Nephron (organoid): Measurements from ENCODE around the gene GARNL3.

Source experiments
- H3K27ac Mint-ChIP-seq, 3 experiments: 2 replicates each; pipeline ENCODE4 v1.8.0; 2020; ENCODE audit warnings: mixed read lengths in 3 of 3, mild to moderate bottlenecking in 2 of 3, moderate library complexity in 1 of 3
- H3K27me3 Mint-ChIP-seq: 2 replicates; pipeline ENCODE4 v1.8.0; 2021; ENCODE audit warnings: low read depth, mild to moderate bottlenecking, moderate library complexity, mixed read lengths
- H3K36me3 Mint-ChIP-seq: 2 replicates; pipeline ENCODE4 v1.8.0; 2020; ENCODE audit warnings: low read depth, mixed read lengths
- H3K4me1 Mint-ChIP-seq: 2 replicates; pipeline ENCODE4 v1.8.0; 2020; ENCODE audit warnings: mixed read lengths
- H3K4me3 Mint-ChIP-seq, 3 experiments: 2 replicates each; pipeline ENCODE4 v1.8.0; 2020; ENCODE audit warnings: mild to moderate bottlenecking in 3 of 3, mixed read lengths in 3 of 3, moderate library complexity in 2 of 3
- H3K9me3 Mint-ChIP-seq: 2 replicates; pipeline ENCODE4 v1.8.0; 2020; ENCODE audit warnings: mixed read lengths
- TF ChIP-seq, protein P1 (sequence below), 3 experiments: fragments of 200-600 bp; sonication (generic); IDR thresholded peaks; one replicate each; pipeline ENCODE4 v1.5.0; 2021; ENCODE audit warnings: antibody characterized with exemption in 3 of 3; ENCODE audit not compliant: unreplicated experiment in 3 of 3

The GARNL3 gene

DNA sequence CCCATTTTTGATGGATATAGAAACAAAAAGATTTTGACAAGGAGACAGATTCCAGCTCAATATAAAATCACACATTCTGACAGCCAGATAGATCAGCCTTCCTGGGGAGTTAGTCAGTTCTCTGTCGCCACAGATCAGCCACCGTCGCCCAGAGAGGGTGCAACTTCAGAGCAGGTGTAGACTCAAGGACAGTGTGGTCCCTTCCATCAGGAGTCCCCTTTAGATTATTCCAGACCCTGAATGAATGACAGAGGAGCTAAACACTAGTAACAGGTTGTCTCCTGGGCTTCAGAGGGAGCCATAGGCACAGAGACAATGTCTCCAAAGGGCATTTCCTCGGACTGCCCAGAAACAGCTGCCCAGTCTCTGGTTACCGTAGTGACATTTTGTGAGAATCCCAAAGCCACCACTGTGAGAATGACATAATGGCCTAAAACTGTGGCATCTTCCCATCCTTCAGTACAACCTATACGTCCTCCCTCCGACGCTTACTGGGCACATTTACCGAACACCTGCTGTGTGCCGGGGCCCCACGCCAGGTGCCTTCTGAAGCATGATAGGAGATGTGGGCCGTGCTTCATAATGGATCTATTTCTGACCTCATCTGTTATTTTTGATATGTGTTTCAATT, 85.0 kb downstream of the GARNL3 start:
- Mint-ChIP-seq H3K9me3 (no peaks in the 10 kb centered on the region), H3K4me3 (no peak overlapping the region), H3K27ac (no peak overlapping the region), H3K4me1 (no peaks in the 10 kb centered on the region), H3K36me3 (no peaks in the 10 kb centered on the region), H3K27me3 (no peaks in the 10 kb centered on the region)
- TF ChIP-seq, protein P1, sequence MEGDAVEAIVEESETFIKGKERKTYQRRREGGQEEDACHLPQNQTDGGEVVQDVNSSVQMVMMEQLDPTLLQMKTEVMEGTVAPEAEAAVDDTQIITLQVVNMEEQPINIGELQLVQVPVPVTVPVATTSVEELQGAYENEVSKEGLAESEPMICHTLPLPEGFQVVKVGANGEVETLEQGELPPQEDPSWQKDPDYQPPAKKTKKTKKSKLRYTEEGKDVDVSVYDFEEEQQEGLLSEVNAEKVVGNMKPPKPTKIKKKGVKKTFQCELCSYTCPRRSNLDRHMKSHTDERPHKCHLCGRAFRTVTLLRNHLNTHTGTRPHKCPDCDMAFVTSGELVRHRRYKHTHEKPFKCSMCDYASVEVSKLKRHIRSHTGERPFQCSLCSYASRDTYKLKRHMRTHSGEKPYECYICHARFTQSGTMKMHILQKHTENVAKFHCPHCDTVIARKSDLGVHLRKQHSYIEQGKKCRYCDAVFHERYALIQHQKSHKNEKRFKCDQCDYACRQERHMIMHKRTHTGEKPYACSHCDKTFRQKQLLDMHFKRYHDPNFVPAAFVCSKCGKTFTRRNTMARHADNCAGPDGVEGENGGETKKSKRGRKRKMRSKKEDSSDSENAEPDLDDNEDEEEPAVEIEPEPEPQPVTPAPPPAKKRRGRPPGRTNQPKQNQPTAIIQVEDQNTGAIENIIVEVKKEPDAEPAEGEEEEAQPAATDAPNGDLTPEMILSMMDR (IDR thresholded peaks at IDR 0.05; ENCODE audit: unreplicated experiment in 3 of 3): no peak

DNA sequence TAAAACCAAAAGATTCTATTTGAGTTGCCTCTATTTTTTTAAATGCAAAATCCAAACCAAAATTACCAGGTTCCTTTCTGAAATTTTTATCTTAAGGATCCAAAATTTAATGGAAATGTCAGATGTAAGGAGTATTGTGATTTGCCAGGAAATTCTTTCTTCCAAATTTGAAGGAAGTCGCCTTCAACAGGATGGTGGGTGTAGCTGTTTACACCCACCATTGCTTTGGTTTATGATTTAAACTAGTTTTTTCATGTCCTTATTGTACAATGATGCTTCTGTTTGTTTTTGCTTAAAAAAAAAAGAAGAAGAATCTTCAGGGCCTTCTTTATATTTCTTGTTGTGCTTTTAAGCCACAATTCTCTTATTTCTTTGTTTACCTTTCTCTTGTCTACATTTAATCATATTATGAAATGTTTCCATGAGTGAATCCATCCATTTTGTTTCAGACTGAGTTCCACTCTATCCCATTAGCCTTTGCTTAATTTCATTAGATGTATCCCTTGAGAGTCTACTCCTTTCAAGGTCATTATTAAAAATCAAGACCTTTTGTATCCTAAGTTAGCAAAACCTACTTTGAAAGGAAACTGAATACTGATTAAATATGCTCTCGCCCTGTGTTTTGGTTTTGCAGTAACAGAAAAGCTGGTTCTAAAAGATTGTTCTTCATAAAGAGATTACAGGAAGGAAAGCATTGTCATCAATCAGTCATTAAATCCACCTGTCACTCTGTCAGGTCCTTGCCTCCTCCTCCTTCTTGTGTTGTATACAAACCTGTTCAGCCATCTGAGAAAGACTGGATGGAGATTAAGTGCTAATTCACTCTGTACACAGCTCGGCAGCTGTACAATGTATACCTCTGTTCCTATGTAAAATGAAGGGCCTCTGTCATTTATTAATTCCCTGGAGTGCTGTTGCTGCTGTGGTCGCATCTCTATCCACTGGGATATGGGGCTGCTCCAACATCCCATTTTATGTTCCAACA, 86.9 kb downstream of the GARNL3 start:
- no peaks in the 10 kb centered on the region for H3K9me3 Mint-ChIP-seq
- TF ChIP-seq, protein P1 (IDR thresholded peaks at IDR 0.05; ENCODE audit: unreplicated experiment in 3 of 3): no peak
- no peak overlapping the region for H3K27ac Mint-ChIP-seq
- no peak overlapping the region for H3K4me3 Mint-ChIP-seq
- H3K36me3 Mint-ChIP-seq: peaks cover 7% of the 10 kb centered on the region
- no peaks in the 10 kb centered on the region for H3K27me3 Mint-ChIP-seq
- H3K4me1 Mint-ChIP-seq: no peaks in the 10 kb centered on the region

DNA sequence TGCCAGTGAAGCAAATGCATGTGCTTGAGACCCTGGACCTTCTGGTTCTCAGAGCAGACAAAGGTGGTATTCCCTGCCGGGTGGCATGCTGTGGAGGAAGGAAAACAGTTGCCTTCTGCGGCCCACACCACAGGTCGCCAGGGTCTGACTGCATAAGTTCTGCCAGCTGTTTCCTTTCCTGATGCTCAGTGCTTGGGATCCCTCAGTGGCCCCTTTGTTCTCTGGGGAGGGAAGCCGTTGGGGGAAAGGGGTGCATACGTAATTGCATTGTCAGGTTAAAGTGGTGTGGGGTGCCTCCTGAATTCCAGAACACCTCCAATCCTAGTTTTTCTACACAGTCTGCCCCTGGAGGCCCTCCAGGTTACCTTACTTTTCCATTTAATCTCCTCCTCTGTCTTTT, 89.3 kb downstream of the GARNL3 start:
- no peak overlapping the region for H3K27ac Mint-ChIP-seq

DNA sequence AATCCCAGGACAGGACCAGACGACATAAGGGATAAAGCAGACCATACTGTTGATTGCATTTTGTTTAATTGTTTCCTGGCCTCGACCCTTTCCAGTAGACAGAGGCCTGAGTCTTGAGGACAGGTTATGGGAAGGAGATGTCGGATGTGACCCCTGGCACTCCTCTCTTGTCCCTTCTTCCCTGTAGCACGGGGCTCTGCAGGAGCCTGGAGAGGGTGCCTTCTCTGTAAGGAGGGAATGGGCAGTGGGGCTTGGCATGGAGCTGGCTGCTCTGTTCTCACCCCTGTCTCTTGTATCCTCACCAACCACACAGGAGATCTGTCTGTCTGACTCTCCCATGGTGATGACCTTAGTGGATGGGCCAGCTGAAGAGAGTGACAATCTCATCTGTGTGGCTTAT, 92.3 kb downstream of the GARNL3 start:
- H3K27ac Mint-ChIP-seq: no peak overlapping the region
- TF ChIP-seq, protein P1 (IDR thresholded peaks at IDR 0.05; ENCODE audit: unreplicated experiment in 3 of 3): no peak
- H3K36me3 Mint-ChIP-seq: peaks cover 13% of the 10 kb centered on the region
- H3K9me3 Mint-ChIP-seq: no peaks in the 10 kb centered on the region
- no peak overlapping the region for H3K4me3 Mint-ChIP-seq
- no peaks in the 10 kb centered on the region for H3K27me3 Mint-ChIP-seq
- no peaks in the 10 kb centered on the region for H3K4me1 Mint-ChIP-seq

More for the DNA sequence above, 89.3 kb downstream of the GARNL3 start:
- TF ChIP-seq, protein P1 (IDR thresholded peaks at IDR 0.05; ENCODE audit: unreplicated experiment in 3 of 3): no peak
- Mint-ChIP-seq H3K27me3 (no peaks in the 10 kb centered on the region), H3K36me3 (peaks cover 10% of the 10 kb centered on the region), H3K4me1 (no peaks in the 10 kb centered on the region), H3K9me3 (no peaks in the 10 kb centered on the region), H3K4me3 (no peak overlapping the region)

DNA sequence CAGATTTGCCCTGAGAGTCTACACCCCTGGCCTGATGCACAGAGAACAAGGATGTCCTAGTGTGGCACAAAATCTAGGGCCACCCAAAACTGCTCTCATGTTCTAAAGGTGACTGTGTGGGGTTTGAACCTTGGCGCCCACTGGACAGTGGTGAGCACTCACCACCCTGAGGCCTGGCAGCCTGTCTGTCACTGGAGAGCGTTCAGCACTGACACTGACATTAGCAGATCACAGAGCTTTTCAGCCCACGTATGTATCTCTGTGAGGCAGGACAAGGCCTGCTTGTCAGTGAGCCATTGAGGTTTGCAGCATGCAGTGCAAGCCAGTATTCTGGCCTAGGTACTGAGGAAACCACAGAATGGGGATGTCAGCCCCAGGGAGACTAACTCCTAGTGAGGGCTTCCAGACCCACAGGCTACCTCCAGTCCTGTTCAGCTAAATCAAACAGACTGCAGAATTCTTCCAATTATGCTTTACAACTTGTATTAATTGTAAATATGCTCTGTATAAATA, 93.5 kb downstream of the GARNL3 start:
- H3K4me1 Mint-ChIP-seq: no peaks in the 10 kb centered on the region
- H3K27me3 Mint-ChIP-seq: no peaks in the 10 kb centered on the region
- H3K36me3 Mint-ChIP-seq: peaks cover 13% of the 10 kb centered on the region
- H3K27ac Mint-ChIP-seq: no peak overlapping the region
- TF ChIP-seq, protein P1 (IDR thresholded peaks at IDR 0.05; ENCODE audit: unreplicated experiment in 3 of 3): no peak
- no peak overlapping the region for H3K4me3 Mint-ChIP-seq
- H3K9me3 Mint-ChIP-seq: no peaks in the 10 kb centered on the region
